ENCODE results near the gene DUS2.
"Not testable (repeated sequence)": the region's sequence is repeated elsewhere in the genome, so short reads cannot be mapped to it uniquely, and the experiment has no call there.

The DUS2 gene

DNA sequence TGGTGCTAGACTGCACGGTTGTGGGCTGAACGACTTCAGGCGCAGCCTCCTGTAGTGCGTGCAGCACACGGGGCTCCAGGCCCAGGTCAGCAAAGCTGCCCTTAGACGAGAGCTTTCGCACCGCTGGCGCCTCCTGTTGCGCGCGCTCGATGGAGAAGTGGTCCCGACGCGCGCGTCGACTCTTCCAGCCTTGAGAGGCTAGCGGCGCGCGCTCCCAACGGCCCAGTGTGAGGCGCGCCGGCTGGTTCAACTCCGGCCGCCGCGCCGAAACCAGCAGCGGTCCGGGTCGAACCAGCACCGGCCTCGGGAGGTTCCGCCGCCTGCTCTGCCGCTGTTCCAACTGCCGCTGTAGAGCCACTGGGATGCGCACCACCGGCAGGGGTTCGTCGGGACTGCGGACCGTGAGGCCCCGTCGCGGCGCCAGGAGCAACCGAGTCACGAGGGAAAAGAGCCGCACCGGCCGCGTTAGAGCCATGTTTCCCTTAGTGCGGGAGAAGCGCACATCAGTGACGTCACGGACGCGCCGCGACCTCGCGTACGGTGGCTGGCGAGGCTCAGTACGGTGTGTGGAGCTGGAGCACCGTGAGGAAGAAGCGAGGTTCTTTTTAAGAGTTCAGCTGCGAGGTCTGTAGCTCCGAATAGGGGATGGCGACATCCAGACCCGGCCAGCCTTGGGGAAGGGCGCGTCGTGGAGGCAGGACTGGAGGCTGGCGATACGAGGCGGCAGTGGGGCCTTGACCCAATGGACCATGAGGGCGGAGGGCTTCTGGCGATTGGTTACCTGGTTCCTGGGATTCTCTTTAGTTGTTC, at the start of gene DUS2, which contains the start of gene DDX28:
DUS2 (plus strand) TSS at position 557 of the 810 bp plus-strand sequence. CDS start 14,740 bp downstream, outside the sequence.
DDX28 (minus strand) TSS at position 505 of the 810 bp plus-strand sequence; CDS start at position 475, 30 bp downstream.
- DNase-seq (ENCODE audit: low spot score) = peak; percentile 96

DNA sequence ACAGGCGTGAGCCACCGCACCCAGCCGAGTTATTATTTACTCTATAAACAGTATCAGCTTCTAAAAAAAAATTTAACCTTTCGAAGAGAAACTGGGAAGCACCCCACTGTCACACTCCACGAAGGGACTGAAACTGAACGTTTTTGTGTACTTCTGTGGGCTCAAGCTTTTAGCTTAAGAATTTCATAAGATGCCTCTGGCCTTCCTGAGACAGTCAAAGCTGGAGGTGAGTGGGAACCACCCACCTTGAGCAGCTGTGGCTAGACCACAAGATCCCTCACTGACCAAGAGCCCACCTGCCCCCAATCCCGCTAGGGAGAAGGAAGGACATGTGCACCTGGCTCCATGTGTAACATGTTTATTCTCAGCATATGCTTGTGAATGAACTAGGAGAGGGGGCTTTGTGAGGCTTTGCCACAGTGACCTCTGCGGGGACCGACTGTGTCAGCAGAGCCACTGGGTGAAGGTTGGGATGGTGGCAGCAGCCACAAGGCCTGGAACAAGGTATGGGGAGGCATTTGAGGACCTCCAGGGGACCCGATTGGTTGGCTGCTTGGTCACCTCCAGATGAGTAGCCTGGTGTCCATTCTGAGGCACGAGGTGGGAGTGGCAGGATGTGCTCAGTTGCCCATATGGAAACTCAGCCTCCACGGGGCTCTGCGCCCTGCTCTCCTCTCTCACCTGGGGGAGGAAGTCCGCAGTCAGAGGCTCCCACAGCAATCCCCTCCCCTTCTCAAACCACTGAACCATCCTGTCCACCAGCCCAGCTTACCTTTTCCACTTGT, 47.6 kb upstream of the DUS2 start:
- DNase-seq (ENCODE audit: low spot score) = no peak

DNA sequence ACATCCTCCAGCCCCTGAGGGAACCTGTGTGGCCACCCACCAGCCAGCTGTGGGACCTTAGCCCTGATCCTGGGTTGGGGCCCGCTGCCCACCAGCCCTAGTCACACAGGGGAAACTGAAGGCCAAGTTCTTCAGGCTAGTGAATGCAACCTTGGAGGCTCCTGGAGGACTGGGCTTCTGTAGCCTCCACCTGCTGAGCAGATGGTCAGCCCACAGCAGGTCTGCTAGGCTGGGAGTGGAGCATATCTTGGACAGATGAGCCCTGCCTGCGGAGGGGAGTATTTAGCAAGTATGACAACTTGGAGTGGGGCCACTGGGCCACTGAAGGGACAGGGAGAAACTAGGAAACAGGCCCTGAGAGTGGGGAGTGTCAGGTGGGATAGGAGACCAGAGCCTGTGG, 46.9 kb upstream of the DUS2 start:
- DNase-seq (ENCODE audit: low spot score) = no peak

DNA sequence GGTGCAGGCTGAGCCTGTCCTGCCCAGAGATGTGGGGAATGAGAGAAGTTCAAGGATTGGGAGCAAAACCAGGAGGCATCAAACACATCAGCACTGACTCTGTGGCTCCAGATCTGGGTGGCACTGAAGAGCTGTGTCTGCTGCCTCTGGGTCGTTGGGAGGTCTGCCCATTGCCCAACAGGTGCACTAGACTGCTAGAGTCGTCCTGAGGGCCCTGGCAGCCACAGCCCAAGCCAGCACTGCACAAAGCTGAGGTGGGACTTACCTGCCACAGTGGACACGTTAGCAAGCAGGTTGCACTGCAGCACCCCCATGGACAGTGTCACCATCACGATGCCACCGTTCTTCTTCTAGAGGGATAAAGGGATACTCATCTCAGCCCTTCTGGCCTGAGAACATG, 46.1 kb upstream of the DUS2 start:
- no peak for DNase-seq (ENCODE audit: low spot score)

- DNase-seq (ENCODE audit: low spot score) = no peak
These were observed 45.4 kb upstream of the DUS2 start for GRCh38 chr16:67977469-67978227.

- no peak for DNase-seq (ENCODE audit: low spot score)
These were observed 43.0 kb upstream of the DUS2 start, which contains the start of gene DPEP3 for GRCh38 chr16:67979955-67980678. Gene DPEP3, minus strand, starts transcription at chr16:67980499. Its CDS starts 119 bp downstream, at chr16:67980380.

- DNase-seq (ENCODE audit: low spot score) = no peak
These were observed 40.9 kb upstream of the DUS2 start for GRCh38 chr16:67982011-67982696.

DNA sequence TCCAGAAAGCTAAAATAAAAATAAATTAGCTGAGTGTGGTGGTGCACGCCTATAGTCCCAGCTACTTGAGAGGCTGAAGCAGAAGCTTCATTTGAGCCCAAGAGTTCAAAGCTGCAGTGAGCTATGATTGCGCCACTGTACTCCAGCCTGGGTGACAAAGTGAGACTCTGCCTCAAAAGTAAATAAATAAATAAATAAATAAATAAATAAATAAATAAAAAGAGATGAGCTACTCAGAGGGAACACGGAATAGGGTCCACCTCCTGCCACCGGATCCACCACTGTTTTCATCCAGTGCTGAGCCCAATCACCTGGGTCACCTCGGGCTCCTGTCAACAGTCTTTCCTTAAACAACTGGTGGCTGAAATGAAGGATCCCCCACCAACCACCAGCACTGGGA, 36.1 kb upstream of the DUS2 start:
- DNase-seq (ENCODE audit: low spot score) = no peak

- no peak for DNase-seq (ENCODE audit: low spot score)
These were observed 35.5 kb upstream of the DUS2 start for GRCh38 chr16:67987460-67988160.

- no peak for DNase-seq (ENCODE audit: low spot score)
These were observed 34.4 kb upstream of the DUS2 start for GRCh38 chr16:67988675-67989074.

GRCh38 chr16:67989322-67990017, 33.6 kb upstream of the DUS2 start:
- DNase-seq (ENCODE audit: low spot score) = no peak

- DNase-seq (ENCODE audit: low spot score) = no peak
These were observed 33.1 kb upstream of the DUS2 start for GRCh38 chr16:67990018-67990386.

DNA sequence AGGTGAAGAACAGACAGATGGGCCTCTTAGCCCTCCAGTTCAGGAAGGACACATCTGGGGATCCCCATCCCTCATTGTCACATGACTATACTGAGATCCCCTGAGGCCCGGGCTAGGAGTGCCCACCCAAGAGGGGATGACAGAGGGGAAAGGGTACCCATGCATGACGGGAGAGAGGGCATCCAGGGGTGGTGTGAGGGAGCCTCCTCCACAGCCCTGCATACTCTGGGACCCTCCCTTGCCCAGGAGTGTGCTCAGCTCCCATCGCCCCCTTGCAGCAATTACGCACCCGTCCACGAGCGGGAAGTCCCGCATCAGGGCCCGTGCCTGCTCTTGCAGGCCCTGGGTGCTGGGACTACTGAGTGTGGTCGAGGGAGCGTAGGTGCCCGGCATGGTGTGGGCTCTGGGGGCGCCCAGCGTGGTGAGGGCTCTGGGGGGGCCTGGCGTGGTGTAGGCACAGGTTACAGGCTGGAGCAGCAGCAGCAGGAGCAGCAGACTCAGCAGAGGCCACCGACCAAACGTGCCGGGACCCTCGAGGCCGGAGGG, 30.4 kb upstream of the DUS2 start:
- DNase-seq (ENCODE audit: low spot score) = no peak

DNA sequence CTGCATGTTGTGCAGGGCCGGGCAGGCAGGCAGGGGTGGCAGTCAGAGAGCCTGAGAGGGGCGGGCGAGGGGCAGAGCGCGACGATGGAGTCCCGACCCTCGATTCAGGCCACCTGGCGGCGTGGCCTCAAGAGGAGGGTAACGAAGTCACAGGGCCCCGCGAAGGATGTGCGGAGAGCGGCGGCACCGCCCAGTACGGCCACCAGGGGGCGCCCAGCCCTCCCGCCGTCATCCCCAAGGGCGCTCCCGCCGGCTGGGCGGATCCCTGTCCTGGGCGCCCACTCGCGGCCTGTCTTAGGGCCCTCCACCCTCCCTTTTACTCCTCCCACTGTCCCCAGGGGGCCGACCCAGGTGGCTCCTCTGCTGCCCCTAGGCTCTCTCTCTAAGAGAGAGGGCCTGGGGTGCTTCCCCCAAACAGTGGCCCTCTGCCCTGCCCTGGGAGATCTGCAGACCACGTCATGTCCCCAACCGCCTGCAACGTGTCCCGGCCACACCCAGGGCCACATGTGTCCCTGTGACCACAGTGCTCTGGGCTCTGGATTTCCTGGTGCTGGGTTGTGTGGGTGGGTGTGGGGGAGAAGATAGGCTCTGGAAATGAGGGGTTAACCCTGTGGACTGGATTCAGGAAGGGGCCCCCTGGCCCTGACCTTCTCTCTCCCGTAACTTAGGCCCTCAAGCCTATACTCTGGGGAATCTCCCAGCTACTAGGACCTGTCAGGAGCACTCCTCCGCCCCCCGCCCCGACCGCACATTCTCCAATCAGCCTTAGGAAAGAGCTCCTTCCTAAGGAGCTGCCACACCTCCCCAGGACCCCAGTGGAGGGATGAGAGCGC, 29.7 kb upstream of the DUS2 start:
- peak; percentile 80 for DNase-seq (ENCODE audit: low spot score)

GRCh38 chr16:67994040-67994408, 29.1 kb upstream of the DUS2 start:
- DNase-seq (ENCODE audit: low spot score) = not testable (repeated sequence)

GRCh38 chr16:67995423-67995822, 27.7 kb upstream of the DUS2 start:
- DNase-seq (ENCODE audit: low spot score) = no peak

DNA sequence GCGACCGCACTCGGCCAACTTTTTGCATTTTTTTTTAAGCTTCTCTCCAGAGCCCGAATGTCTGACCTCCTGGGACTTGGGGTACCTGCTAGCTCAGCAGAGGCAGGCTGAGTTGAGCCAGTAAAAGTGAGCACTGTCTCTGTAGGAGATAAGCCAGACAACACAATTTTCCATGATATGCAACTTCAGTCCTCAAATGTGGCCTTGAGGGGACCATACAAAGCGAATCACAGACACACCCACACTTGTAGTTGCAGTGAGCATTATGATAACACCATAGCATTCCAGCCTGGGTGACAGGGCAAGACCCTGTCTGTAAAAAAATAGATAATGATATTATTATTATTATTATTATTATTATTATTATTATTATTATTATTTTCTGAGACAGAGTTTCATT, 26.4 kb upstream of the DUS2 start:
- DNase-seq (ENCODE audit: low spot score) = no peak

DNA sequence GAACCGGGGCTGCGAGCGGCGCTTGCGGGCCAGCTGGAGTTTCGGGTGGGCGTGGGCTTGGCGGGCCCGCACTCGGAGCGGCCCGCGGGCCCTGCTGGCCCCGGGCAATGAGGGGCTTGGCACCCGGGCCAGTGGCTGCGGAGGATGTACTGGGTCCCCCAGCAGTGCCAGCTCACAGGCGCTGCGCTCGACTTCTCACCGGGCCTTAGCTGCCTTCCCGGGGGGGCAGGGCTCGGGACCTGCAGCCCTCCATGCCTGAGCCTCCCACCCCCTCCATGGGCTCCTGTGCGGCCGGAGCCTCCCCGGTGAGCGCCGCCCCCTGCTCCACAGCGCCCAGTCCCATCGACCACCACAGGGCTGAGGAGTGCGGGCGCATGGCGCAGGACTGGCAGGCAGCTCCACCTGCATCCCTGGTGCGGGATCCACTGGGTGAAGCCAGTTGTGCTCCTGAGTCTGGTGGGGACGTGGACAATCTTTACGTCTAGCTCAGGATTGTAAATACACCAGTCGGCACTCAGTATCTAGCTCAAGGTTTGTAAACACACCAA, 24.8 kb upstream of the DUS2 start:
- not testable (repeated sequence) for DNase-seq (ENCODE audit: low spot score)
